Uterus (tissue), 2 donors: Measurements from ENCODE around the gene PSG5.
"Not testable (repeated sequence)": the region's sequence is repeated elsewhere in the genome, so short reads cannot be mapped to it uniquely, and the experiment has no call there.

Experiments used
- POLR2A ChIP-seq, 2 donors: fragments of 450-650 bp; IDR thresholded peaks; one replicate each; pipeline ENCODE4 v1.6.1; 2016; ENCODE audit warnings: antibody characterized with exemption in 2 of 2, mild to moderate bottlenecking in 1 of 2, moderate library complexity in 1 of 2
- TF ChIP-seq, protein P1 (sequence below), 4 experiments: fragments of 200-600 bp in 2 of 4; fragments of 450-650 bp in 2 of 4; sonication (generic) in 2 of 4; IDR thresholded peaks; one replicate each; pipeline ENCODE4 v1.5.1; 2016 to 2019; ENCODE audit warnings: antibody characterized with exemption in 4 of 4, mild to moderate bottlenecking in 2 of 4, moderate library complexity in 1 of 4

DNA sequence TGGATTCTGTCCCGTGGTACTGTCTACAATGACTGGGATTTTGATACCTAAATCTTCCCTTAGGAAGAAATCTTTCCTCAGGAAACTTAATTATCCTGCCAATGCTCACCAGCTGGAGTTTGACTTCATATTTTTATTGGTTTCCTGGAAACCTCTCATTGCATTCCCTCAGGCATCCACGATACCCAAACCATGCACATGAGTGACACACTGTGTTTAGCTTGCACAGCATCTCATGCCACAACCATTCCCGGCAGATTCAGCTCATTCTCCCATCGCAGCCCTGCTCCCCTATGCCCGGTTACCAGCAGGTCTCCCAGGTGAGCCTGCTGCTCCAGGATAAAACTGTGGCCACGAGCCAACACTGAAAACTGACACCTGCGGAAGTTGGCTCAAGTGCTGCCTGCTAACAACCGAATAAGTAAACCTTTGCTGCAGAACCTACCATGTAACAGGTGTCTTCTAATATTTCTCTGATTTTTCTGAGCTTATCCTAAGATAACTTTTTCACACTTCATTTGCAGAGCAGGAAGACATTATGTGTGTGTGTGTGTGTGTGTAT is 55.0 kb downstream of the PSG5 start:
- not testable (repeated sequence) for TF ChIP-seq POLR2A (IDR thresholded peaks at IDR 0.05)
- TF ChIP-seq, protein P1, sequence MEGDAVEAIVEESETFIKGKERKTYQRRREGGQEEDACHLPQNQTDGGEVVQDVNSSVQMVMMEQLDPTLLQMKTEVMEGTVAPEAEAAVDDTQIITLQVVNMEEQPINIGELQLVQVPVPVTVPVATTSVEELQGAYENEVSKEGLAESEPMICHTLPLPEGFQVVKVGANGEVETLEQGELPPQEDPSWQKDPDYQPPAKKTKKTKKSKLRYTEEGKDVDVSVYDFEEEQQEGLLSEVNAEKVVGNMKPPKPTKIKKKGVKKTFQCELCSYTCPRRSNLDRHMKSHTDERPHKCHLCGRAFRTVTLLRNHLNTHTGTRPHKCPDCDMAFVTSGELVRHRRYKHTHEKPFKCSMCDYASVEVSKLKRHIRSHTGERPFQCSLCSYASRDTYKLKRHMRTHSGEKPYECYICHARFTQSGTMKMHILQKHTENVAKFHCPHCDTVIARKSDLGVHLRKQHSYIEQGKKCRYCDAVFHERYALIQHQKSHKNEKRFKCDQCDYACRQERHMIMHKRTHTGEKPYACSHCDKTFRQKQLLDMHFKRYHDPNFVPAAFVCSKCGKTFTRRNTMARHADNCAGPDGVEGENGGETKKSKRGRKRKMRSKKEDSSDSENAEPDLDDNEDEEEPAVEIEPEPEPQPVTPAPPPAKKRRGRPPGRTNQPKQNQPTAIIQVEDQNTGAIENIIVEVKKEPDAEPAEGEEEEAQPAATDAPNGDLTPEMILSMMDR (IDR thresholded peaks at IDR 0.05), result not testable (repeated sequence)
